H1 (cell line): ENCODE results near the gene LRRC14B. TPM values are rescaled to one million over a fixed set of nuclear protein-coding genes. Genes with fewer than 3 reads are reported as not detected.

Source experiments
- BACH1 ChIP-seq: IDR thresholded peaks from 2 replicates; pipeline ENCODE4 v1.6.1; 2012; ENCODE audit warnings: low read length, improper control_type of control experiment
- CBX8 ChIP-seq: fragments of 300-800, 300-1000 bp; sonication (generic); IDR thresholded peaks from 2 replicates; pipeline ENCODE4 v1.7.1; 2016; ENCODE audit warnings: low read depth, low read length, borderline replicate concordance
- EGR1 ChIP-seq: IDR thresholded peaks from 2 replicates; pipeline ENCODE4 v1.6.1; 2011; ENCODE audit warnings: low read depth, low read length, borderline replicate concordance
- EZH2 ChIP-seq: fragments of 200-600 bp; sonication (generic); IDR thresholded peaks from 2 replicates; pipeline ENCODE4 v1.7.1; 2012; ENCODE audit warnings: low read depth, mild to moderate bottlenecking, moderate library complexity, low read length, inconsistent platforms; ENCODE audit not compliant: severe bottlenecking
- GABPA ChIP-seq: IDR thresholded peaks from 2 replicates; pipeline ENCODE4 v1.6.1; 2011; ENCODE audit warnings: mild to moderate bottlenecking, low read length, moderate library complexity, borderline replicate concordance; ENCODE audit not compliant: insufficient read depth
- JUN ChIP-seq: IDR thresholded peaks from 2 replicates; pipeline ENCODE4 v1.6.1; 2011; ENCODE audit warnings: low read depth, mild to moderate bottlenecking, improper control_type of control experiment, low read length
- NRF1 ChIP-seq: IDR thresholded peaks from 2 replicates; pipeline ENCODE4 v1.6.1; 2011; ENCODE audit warnings: mild to moderate bottlenecking, low read depth, low read length, improper control_type of control experiment
- PHF8 ChIP-seq: fragments of 200-600 bp; sonication (generic); conservative IDR thresholded peaks from 2 replicates; pipeline ENCODE4 v1.7.1; 2012; ENCODE audit warnings: low read depth, mild to moderate bottlenecking, inconsistent platforms, low read length, moderate library complexity
- RFX5 ChIP-seq: IDR thresholded peaks from 2 replicates; pipeline ENCODE4 v1.6.1; 2011; ENCODE audit warnings: low read depth, low read length, improper control_type of control experiment, borderline replicate concordance
- RXRA ChIP-seq: IDR thresholded peaks from 2 replicates; pipeline ENCODE4 v1.6.1; 2011; ENCODE audit warnings: low read depth, mild to moderate bottlenecking, low read length, moderate library complexity; ENCODE audit not compliant: insufficient read depth
- SAP30 ChIP-seq: fragments of 300-600 bp; sonication (generic); IDR thresholded peaks from 2 replicates; pipeline ENCODE4 v1.7.1; 2012; ENCODE audit warnings: low read length, moderate library complexity, mild to moderate bottlenecking, inconsistent platforms; ENCODE audit not compliant: insufficient read depth, insufficient replicate concordance
- SIN3A ChIP-seq, 2 experiments: IDR thresholded peaks in 1 of 2; conservative IDR thresholded peaks in 1 of 2; 2 replicates each; pipeline ENCODE4 v1.6.1; 2011 to 2012; ENCODE audit warnings: low read length in 2 of 2, improper control_type of control experiment in 1 of 2, low read depth in 1 of 2, mild to moderate bottlenecking in 1 of 2
- SIRT6 ChIP-seq: IDR thresholded peaks from one replicate; pipeline ENCODE4 v1.7.1; 2012; ENCODE audit warnings: low read length, inconsistent platforms
- SRF ChIP-seq: IDR thresholded peaks from 2 replicates; pipeline ENCODE4 v1.6.1; 2011; ENCODE audit warnings: mild to moderate bottlenecking, low read depth, low read length, moderate library complexity
- TAF1 ChIP-seq: IDR thresholded peaks from 2 replicates; pipeline ENCODE4 v1.6.1; 2011; ENCODE audit warnings: mild to moderate bottlenecking, low read depth, low read length
- TBP ChIP-seq: IDR thresholded peaks from 2 replicates; pipeline ENCODE4 v1.6.1; 2011; ENCODE audit warnings: low read depth, low read length, improper control_type of control experiment
- TEAD4 ChIP-seq: IDR thresholded peaks from 2 replicates; pipeline ENCODE4 v1.6.1; 2012; ENCODE audit warnings: low read depth, low read length, inconsistent platforms, mixed read lengths
- polyA plus RNA-seq, 7 experiments: library from polyadenylated mRNA; depleted of rRNA in 3 of 7; stranded (reverse) in 5 of 7; unstranded in 2 of 7; fragments of >200 nt in 5 of 7; fragments of 200-250 nt in 2 of 7; gene quantifications; 1 replicate in 5 of 7; 2 replicates in 1 of 7; 4 replicates in 1 of 7; pipeline versions ENCODE4 v1.2.1 to v1.2.3, GENCODE V29; 2011 to 2013; ENCODE audit warnings: missing spikeins in 2 of 7, mixed read lengths in 2 of 7
- total RNA-seq: library from RNA; stranded (reverse); fragmentation: NEBNext Ultra II Directional; extraction: Animal tissue kit (Norgen Biotek cat#: 25700); gene quantifications from 2 replicates; pipeline ENCODE4 v1.2.1, GENCODE V29; 2021
- TF ChIP-seq, protein P1 (sequence below): IDR thresholded peaks from 2 replicates; pipeline ENCODE4 v1.6.1; 2011; ENCODE audit warnings: low read depth, mild to moderate bottlenecking, low read length; ENCODE audit not compliant: insufficient read depth
- TF ChIP-seq, protein P2 (sequence below): IDR thresholded peaks from 2 replicates; pipeline ENCODE4 v1.6.1; 2012; ENCODE audit warnings: inconsistent platforms
- TF ChIP-seq, protein P3 (sequence below), 3 experiments: IDR thresholded peaks; 1 replicate in 2 of 3; 2 replicates in 1 of 3; pipeline versions ENCODE4 v1.5.1 to v1.6.1; 2011; ENCODE audit warnings: low read length in 3 of 3, mild to moderate bottlenecking in 3 of 3, inconsistent platforms in 2 of 3, low read depth in 1 of 3, moderate library complexity in 1 of 3; ENCODE audit not compliant: insufficient read depth in 1 of 3; ENCODE audit errors: control extremely low read depth in 1 of 3

The LRRC14B gene
- total and polyA plus RNA-seq, 2 of the 8 experiments (the other 6 are each of a cell fraction or from before 2014, with no cell fraction given): not detected

DNA sequence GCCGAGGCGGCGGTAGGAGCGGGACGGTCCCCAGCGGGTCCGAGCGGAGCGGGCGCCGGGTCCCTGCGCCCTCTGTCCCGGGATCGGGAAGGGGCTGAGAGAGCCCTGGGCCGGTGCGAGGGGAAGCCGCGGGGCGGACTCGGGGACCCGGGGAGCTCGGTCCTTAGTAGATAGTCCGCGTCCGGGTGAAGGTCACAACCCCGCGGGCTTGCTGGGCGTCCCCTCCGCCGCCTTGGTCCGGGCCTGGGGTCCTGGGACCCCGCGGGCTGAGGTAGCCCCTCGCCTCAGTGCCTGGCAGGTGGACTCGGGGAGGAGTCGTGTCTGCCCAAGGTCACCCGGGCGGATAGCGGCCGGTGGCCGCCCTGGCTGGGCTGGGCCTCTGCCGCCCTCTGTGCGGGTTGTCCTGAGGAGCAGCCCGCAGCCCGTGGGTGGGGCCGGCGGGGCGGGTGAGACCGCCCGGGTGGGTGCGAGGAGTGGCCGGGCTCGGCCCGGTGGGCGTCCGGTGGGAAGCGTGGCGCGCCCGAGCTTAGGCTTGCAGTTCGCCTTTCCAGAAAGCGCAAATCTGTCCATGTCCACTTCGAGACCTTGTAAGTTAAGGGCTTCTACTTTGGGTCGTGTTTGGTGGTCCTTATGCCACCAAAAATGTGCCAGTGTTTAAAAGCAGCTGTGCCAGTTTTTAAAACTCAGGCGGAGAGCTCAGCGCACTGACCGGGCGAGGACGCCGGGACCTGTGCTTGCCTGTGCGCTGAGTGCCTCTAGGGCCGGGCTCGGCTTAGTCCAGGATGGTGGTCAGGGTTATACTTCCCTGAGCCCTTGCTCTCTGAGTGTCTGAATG is 27.4 kb downstream of the LRRC14B start (continued):
- TF ChIP-seq SIN3A (conservative IDR thresholded peaks at IDR 0.05 in 1 of 2, IDR thresholded peaks at IDR 0.05 in 1 of 2; ENCODE audit: low read depth in 1 of 2, low read length in 2 of 2) (0 out of 4 replicates have a peak, but pooled peaks of 1 of the 2 experiments have one; percentile 28), EGR1 (no peak), TBP (no peak), BACH1 (no peak), NRF1 (no peak), CBX8 (no peak), RXRA (no peak), PHF8 (peak; percentile 56; the same call in 1 of the 2 replicates), RFX5 (no peak), SIRT6 (no peak), TAF1 (no peak), SRF (no peak), EZH2 (no peak), GABPA (no peak), JUN (no peak), SAP30 (no peak), TEAD4 (no peak)
- TF ChIP-seq, protein P1, sequence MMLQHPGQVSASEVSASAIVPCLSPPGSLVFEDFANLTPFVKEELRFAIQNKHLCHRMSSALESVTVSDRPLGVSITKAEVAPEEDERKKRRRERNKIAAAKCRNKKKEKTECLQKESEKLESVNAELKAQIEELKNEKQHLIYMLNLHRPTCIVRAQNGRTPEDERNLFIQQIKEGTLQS: no peak
- TF ChIP-seq, protein P2, sequence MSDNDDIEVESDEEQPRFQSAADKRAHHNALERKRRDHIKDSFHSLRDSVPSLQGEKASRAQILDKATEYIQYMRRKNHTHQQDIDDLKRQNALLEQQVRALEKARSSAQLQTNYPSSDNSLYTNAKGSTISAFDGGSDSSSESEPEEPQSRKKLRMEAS: no peak
- TF ChIP-seq, protein P3, sequence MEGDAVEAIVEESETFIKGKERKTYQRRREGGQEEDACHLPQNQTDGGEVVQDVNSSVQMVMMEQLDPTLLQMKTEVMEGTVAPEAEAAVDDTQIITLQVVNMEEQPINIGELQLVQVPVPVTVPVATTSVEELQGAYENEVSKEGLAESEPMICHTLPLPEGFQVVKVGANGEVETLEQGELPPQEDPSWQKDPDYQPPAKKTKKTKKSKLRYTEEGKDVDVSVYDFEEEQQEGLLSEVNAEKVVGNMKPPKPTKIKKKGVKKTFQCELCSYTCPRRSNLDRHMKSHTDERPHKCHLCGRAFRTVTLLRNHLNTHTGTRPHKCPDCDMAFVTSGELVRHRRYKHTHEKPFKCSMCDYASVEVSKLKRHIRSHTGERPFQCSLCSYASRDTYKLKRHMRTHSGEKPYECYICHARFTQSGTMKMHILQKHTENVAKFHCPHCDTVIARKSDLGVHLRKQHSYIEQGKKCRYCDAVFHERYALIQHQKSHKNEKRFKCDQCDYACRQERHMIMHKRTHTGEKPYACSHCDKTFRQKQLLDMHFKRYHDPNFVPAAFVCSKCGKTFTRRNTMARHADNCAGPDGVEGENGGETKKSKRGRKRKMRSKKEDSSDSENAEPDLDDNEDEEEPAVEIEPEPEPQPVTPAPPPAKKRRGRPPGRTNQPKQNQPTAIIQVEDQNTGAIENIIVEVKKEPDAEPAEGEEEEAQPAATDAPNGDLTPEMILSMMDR (IDR thresholded peaks at IDR 0.05; ENCODE audit: control extremely low read depth in 1 of 3, insufficient read depth in 1 of 3, low read depth in 1 of 3, low read length in 3 of 3): peak in 1 of 3 experiments; percentile 16; a peak in 1 of 4 replicates
